ENCODE measurements around the gene ACTN1. TPM values are rescaled to one million over a fixed set of nuclear protein-coding genes. Genes with fewer than 3 reads are reported as not detected.

The ACTN1 gene
- total RNA-seq, 1 experiment from 2014 or later: 212 TPM

- in situ Hi-C loops (cut with HindIII; ENCODE audit: low pct_unique_long_range_greater_than_20kb, low sequenced_read_pairs): no loop called here
These were observed 22.4 kb downstream of the ACTN1 start for GRCh38 chr14:68956724-68957123.

GRCh38 chr14:68955851-68956179 lies 23.3 kb downstream of the ACTN1 start:
- ChIA-PET POLR2A (no interaction called here), CTCF (no interaction called here)
- intact Hi-C loops (cut with micrococcal nuclease; ENCODE audit: unreplicated experiment): no loop called here
- Histone ChIP-seq H3K4me3 (ENCODE audit: low read depth in 2 of 2, low read length in 2 of 2) (no peak overlapping the region), H3K4me1 (ENCODE audit: control insufficient read depth, insufficient read depth, low read length) (peaks cover 65% of the 10 kb centered on the region), H3K27ac (ENCODE audit: low read length) (peak overlapping the region; percentile 73), H3K27me3 (ENCODE audit: control insufficient read depth, insufficient read depth, low read length) (no peaks in the 10 kb centered on the region), H3K9me3 (ENCODE audit: control insufficient read depth, insufficient read depth, low read depth, low read length) (no peaks in the 10 kb centered on the region), H3K36me3 (ENCODE audit: control insufficient read depth, insufficient read depth, low read length) (no peaks in the 10 kb centered on the region)
- in situ Hi-C loops (cut with HindIII; ENCODE audit: low pct_unique_long_range_greater_than_20kb, low sequenced_read_pairs): no loop called here
- no peak for TF ChIP-seq SIN3A (IDR thresholded peaks at IDR 0.05; ENCODE audit: borderline replicate concordance, insufficient read depth, low read depth, low read length)
- ATAC-seq (no peak), DNase-seq (ENCODE audit: low read depth, low spot score) (no peak)
- no TSS peak for BruUV-seq (replicated peaks)

More at GRCh38 chr14:68956724-68957123, 22.4 kb downstream of the ACTN1 start:
- no peak overlapping the region for H3K4me3 ChIP-seq (ENCODE audit: low read depth in 2 of 2, low read length in 2 of 2)
- no peak for ATAC-seq
- no TSS peak for BruUV-seq (replicated peaks)
- H3K4me1 ChIP-seq (ENCODE audit: control insufficient read depth, insufficient read depth, low read length): peaks cover 59% of the 10 kb centered on the region
- H3K36me3 ChIP-seq (ENCODE audit: control insufficient read depth, insufficient read depth, low read length): no peaks in the 10 kb centered on the region
- H3K27ac ChIP-seq (ENCODE audit: low read length): no peak overlapping the region
- DNase-seq (ENCODE audit: low read depth, low spot score): no peak
- TF ChIP-seq SIN3A (IDR thresholded peaks at IDR 0.05; ENCODE audit: borderline replicate concordance, insufficient read depth, low read depth, low read length) (no peak), REST (IDR thresholded peaks at IDR 0.05; ENCODE audit: insufficient read depth in 1 of 2, low read depth in 2 of 2, low read length in 1 of 2) (no peak), CTCF (IDR thresholded peaks at IDR 0.05) (no peak), TCF7L2 (IDR thresholded peaks at IDR 0.05; ENCODE audit: low read depth, low read length) (no peak), POLR2AphosphoS5 (IDR thresholded peaks at IDR 0.05; ENCODE audit: low read depth, low read length) (no peak)
- H3K9me3 ChIP-seq (ENCODE audit: control insufficient read depth, insufficient read depth, low read depth, low read length): no peaks in the 10 kb centered on the region
- ChIA-PET POLR2A (no interaction called here), CTCF (interaction anchor here (0.7 kb wide), 1 partner anchor 934 kb away, joined by 4 read pairs; no protein-coding TSS in a partner anchor)
- intact Hi-C loops (cut with micrococcal nuclease; ENCODE audit: unreplicated experiment): no loop called here
- H3K27me3 ChIP-seq (ENCODE audit: control insufficient read depth, insufficient read depth, low read length): no peaks in the 10 kb centered on the region

- POLR2A ChIA-PET: interaction anchor here (0.6 kb wide), 1 partner anchor 29 kb away, joined by 11 read pairs; no protein-coding TSS in a partner anchor
- H3K27ac ChIP-seq (ENCODE audit: low read length): peak overlapping the region; percentile 73
These were observed 23.8 kb downstream of the ACTN1 start for GRCh38 chr14:68955164-68955850.

More at GRCh38 chr14:68955164-68955850, 23.8 kb downstream of the ACTN1 start:
- ATAC-seq: no peak
- no peaks in the 10 kb centered on the region for H3K36me3 ChIP-seq (ENCODE audit: control insufficient read depth, insufficient read depth, low read length)
- TF ChIP-seq POLR2AphosphoS5 (IDR thresholded peaks at IDR 0.05; ENCODE audit: low read depth, low read length) (no peak), SIN3A (IDR thresholded peaks at IDR 0.05; ENCODE audit: borderline replicate concordance, insufficient read depth, low read depth, low read length) (no peak), CTCF (IDR thresholded peaks at IDR 0.05) (no peak), TCF7L2 (IDR thresholded peaks at IDR 0.05; ENCODE audit: low read depth, low read length) (no peak), REST (IDR thresholded peaks at IDR 0.05; ENCODE audit: insufficient read depth in 1 of 2, low read depth in 2 of 2, low read length in 1 of 2) (no peak)
- in situ Hi-C loops (cut with HindIII; ENCODE audit: low pct_unique_long_range_greater_than_20kb, low sequenced_read_pairs) (no loop called here), intact Hi-C loops (cut with micrococcal nuclease; ENCODE audit: unreplicated experiment) (no loop called here)
- H3K4me1 ChIP-seq (ENCODE audit: control insufficient read depth, insufficient read depth, low read length): peaks cover 69% of the 10 kb centered on the region
- no TSS peak for BruUV-seq (replicated peaks)
- DNase-seq (ENCODE audit: low read depth, low spot score): no peak
- CTCF ChIA-PET: no interaction called here
- H3K27me3 ChIP-seq (ENCODE audit: control insufficient read depth, insufficient read depth, low read length): no peaks in the 10 kb centered on the region
- no peaks in the 10 kb centered on the region for H3K9me3 ChIP-seq (ENCODE audit: control insufficient read depth, insufficient read depth, low read depth, low read length)
- H3K4me3 ChIP-seq (ENCODE audit: low read depth in 2 of 2, low read length in 2 of 2): no peak overlapping the region
